KG1 (cell line): ENCODE measurements around the gene BRIP1.
"Not testable (repeated sequence)": the region's sequence is repeated elsewhere in the genome, so short reads cannot be mapped to it uniquely, and the experiment has no call there.

ENCODE experiments used
- DNase-seq: peaks from one replicate; lab custom pipeline; 2025; lab: John Stamatoyannopoulos, UW

BRIP1 gene

GRCh38 chr17:61827649-61828395 lies 35.5 kb downstream of the BRIP1 start:
- DNase-seq: no peak

DNA sequence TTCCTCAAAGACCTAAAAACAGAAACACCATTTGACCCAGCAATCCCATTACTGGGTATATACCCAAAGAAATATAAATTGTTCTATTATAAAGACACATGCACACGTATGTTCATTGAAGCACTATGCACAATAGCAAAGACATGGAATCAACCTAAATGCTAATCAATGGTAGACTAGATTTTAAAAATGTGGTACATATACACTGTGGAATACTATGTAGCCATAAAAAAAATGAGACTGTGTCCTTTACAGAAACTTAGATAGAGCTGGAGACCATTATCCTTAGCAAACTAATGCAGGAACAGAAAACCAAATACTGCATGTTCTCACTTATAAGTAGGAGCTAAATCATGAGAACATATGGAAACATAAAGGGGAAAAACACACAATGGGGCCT lies 36.5 kb downstream of the BRIP1 start:
- DNase-seq: not testable (repeated sequence)

- not testable (repeated sequence) for DNase-seq
Measured at GRCh38 chr17:61826198-61826597, 37.1 kb downstream of the BRIP1 start.

- DNase-seq: no peak
Measured at GRCh38 chr17:61825448-61826137, 37.7 kb downstream of the BRIP1 start.

DNA sequence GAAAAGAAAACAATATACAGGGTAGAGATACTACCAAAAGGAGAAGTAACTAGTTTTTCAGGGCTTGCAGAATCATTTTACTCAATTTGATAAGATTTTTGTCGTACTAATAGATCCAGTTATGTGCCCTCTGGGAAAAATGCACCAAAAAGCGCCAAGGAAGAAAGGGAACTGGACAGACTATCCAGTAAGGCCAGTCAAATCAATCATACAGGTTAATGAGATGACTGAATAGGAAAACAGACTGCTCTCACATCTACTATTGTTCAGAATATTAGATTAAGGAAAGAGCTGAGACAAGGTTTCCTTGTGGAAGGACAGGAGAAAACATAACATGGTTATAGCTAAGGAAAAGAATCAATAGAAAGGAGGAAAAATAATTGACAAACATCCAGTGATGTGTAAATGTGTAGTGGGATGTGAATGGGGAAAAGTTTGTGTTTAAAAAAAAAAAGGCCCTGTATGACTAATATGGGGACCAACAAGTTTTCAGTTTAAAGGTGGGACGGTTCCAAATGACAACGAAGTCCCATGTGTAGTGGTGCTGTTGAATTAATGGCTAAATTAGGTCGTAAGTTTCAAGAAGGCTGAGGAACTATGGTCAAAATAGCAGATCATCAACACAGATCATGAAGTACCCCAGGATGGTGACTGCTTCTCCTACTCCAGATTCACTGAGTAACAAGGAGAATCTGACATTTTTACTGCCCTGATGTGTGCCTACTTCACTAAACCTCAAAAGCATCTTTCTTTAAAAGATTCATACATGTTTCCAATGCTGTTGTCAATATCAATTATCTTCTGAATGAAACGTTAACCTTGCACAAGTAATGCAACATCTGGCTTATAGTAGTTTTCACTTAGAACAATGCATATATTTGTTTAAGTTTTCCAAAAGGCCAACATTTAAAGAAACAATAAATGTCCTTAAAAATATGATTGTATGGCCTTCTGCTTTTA lies 40.7 kb downstream of the BRIP1 start:
- DNase-seq: no peak

GRCh38 chr17:61821655-61822054 lies 41.7 kb downstream of the BRIP1 start:
- no peak for DNase-seq

- not testable (repeated sequence) for DNase-seq
Measured at GRCh38 chr17:61819265-61819664, 44.1 kb downstream of the BRIP1 start.

DNA sequence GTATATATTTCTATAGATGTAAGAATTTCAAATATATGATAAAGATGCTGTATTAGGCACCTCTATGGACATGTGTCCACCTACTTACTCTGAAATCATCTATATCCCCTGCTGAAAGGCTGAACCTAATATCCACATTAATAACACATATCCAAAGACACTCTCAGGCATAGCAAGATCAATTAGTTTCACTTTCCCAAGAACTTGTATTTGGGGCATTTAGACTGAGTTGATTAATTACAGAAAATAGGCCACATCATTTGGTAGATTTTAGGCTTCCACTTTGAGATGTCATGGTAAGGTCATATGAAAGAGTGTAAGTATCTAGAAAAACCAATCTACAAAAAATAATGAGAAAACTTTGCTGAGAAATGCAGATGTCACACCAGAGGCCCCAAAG lies 45.1 kb downstream of the BRIP1 start:
- no peak for DNase-seq

GRCh38 chr17:61817452-61817851 lies 45.9 kb downstream of the BRIP1 start:
- DNase-seq: no peak

- peak; percentile 19 for DNase-seq
Measured at GRCh38 chr17:61816538-61816937, 46.8 kb downstream of the BRIP1 start.

DNA sequence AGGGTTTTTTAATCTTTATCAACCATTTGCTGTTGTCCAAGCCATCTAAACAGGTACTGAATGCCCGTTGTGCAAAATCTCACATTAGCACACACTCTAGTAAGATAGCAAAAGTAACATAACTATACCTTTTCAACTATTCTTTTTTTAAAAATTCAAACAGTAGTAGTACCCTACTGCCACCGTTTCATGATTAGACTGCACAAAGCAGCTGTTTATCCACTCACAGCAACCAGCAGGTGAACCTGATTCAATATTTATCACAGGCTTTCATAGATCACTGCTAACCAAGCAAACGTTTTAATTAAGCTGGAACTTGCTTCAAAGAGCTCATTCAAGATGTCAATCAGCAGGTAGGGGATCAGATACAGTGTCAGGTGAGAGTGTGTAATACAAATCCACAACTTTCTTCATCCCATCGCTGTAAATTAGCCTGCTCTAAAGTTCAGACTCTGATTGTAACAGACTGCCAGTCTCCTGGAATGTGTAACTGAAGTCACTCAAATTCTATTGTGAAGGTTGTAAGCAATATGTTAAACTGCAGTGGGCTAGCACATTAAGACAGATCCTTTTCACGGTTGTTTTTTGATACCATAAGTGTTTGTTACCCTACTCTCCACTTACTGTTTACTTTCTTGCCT lies 47.3 kb downstream of the BRIP1 start:
- no peak for DNase-seq

DNA sequence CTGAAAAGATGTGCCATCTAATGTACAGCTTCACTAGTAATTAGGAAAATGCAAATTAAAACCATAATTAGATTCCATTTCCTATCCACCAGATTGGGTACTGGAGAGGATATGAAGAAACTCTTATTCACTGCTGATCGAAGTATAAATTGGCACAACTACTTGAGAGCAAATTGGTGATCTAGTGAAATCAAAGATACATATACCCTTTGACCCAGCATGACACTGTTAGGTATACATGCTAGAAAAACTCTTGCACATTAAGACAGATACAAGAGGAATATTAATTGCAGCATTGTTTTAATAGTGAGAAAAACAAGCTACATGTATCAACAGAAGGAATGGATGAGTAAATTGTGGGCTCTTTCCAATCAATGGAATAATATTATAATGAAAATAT lies 48.8 kb downstream of the BRIP1 start:
- DNase-seq: no peak

- DNase-seq: no peak
Measured at GRCh38 chr17:61813211-61813610, 50.1 kb downstream of the BRIP1 start.

DNA sequence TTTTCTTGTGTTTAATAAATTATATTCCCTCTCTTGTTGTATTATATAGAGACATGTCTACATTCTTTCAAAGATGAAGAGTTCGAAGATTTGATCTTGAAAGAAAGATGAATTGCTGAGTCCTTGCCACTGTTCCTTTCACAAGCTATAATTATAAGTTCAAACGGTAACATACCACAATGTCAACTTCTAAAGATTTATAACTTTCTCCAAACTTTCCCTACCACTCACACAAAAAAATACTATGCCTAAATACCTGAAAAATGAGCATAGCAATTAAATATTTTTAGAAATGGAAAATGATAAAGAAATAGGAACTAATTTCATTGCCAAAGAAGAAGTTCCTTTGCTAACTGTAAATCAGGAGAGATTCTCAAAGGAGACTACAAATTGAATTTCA lies 50.6 kb downstream of the BRIP1 start:
- DNase-seq: no peak

DNA sequence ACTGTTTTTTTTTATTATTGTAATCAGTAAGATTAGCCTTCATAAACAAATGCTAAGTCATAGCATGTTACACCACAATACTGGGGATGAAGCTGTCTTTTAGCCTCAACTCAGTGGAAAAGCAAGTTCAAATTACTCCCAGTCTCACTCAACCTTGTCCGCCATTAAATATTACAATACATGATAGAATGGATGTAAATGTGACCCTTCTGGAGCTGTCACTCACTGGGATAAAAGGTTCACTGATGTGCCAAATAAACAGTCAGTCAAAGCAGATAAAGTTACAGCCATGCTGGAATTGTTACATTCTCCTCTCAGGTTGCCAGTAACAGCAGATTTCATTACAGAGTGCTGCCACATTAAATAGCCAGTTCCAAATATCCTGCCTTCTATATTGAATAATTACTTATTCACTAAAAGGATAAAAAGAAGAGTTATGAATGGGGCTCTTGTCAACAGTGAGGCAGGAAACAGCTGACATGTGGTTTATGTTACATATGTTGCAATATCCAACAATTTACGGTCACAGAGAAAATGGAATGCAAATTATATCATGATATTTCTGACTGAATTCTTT lies 53.4 kb downstream of the BRIP1 start:
- DNase-seq: peak; percentile 10

DNA sequence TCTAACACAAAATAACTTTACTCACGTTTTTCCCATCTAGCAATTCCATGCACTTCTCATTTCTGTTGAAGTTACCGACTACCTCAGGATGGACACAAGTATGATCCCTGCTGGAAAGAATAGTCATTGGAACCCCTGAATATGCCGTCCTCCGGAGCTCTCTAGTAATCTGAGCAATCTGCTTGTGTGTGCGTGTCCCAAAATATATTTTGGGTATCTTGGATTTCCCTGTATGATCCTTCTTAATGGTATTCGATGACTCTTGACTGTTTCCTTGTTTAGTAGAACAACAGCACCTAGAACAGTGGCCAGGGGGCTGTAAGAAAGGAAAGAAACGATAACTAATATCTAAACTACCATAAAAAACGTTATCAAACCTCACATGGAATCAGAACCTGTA lies 54.9 kb downstream of the BRIP1 start:
- DNase-seq: no peak

DNA sequence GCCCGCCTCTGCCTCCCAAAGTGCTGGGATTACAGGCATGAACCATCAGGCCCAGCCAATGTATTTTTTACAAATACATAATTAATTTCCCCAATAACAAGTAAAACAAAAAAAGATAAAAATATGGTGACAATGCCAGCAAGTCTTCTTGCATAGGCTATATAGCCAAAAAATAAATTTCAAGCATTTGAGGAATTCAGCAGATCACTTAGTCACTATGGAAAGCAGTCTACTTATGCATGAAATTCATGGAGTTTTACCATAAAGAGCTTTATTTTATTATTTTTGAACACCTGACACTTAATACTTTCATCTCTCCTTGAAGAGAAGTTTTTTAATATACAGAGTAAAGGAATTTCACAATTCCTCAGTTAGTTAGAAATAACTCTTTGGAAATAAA lies 56.4 kb downstream of the BRIP1 start:
- no peak for DNase-seq

DNA sequence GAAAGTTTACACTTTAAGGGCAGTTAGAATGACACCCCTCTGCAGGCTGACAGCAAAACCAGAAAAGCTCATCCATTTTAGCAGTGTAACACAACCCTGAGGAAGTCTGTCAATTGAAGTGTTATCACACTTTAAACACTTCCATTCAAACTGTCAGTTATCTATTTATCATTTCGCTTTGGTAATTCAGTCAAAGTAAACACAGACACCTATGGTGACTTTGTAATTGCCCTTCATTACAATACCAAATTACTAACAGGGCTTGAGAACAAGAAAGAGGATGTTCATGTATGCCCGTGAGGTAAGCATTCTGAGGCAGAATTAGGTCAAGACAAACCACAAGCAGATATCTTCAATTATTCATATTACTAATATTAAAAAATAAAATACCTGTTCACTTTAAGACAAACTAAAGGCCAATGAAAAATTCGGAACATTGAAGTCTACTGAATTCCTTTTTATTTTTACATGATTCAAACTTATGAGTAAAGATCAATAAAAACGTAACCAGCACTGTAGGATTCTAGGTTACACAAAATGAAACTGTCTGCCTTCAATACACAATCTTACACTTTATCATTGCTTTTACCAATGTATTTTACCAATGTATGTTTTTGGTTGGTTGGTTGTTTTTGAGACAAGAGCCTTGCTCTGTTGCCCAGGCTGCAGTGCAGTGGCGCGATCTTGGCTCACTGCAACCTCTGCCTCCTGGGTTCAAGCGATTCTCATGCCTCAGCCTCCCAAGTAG lies 57.1 kb downstream of the BRIP1 start:
- DNase-seq: no peak

DNA sequence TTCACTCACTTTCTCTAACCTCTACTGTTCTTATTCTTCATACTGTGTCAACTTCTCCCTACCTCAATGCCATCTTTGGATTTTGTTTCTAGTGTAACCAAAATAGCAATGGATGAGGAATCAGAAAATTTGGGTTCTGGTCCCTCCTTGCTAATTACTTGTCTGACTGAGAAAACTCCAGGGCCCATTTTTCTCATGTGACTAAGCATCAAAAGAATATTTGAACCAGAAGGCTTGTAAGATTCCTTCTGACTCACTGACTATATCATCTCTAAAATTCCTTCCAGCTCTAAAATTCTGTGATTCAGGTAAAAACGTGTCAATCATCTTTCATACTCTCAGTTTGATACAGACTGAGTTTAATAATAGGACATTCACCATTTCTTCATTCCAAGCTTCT lies 57.9 kb downstream of the BRIP1 start:
- no peak for DNase-seq

DNA sequence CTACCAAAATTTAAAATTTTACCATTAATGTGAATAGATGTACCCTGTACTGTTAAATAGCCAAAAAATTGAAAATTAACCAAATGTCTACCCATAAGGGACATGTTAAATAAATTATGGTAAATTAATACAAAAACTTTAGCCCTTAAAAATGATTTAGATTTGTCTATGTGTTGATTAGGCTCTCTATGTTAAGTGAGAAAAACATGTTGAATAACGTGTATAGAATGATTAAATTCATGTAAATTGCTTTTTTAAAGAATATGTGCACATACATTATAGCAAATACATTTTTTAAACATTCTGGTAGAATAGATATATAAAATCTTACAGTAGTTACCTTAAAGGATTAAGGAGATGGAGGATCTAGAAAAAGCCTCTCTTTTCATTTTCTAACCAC lies 59.5 kb downstream of the BRIP1 start:
- no peak for DNase-seq

DNA sequence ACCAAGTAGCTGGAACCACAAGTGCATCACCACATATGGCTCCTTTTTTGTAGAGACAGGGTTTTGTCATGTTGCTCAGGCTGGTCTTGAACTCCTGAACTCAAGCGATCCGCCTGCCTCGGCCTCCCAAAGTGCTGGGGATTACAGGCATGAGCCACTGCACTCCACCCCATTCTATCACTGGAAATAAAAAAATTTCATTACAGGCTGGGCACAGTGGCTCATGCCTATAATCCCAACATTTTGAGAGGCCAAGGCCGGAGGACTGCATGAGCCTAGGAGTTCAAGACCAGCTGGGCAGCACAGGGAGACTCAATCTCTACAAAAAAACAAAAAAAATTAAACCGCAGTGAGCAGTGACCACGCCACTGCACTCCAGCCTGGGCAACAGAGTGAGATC lies 60.1 kb downstream of the BRIP1 start:
- no peak for DNase-seq
